Activated CD4-positive, alpha-beta T cell treated with anti-CD3 and anti-CD28 coated beads, Interleukin-10, Interleukin-2, amounts not matched to agents 100 ng/mL and 50 ng/mL, durations not matched to agents 16 hours and 8 hours (primary cell): ENCODE measurements around the gene CITED1.
"Not testable (repeated sequence)": the region's sequence is repeated elsewhere in the genome, so short reads cannot be mapped to it uniquely, and the experiment has no call there.

ENCODE experiments used
- DNase-seq: peaks from one replicate; pipeline ENCODE4 v3.0.0-alpha.2; 2020

Gene CITED1

GRCh38 chrX:72305286-72306084 lies at the start of gene CITED1:
CITED1 (minus strand) TSS chrX:72305914; CDS start chrX:72302869, 3,045 bp downstream.
- peak; percentile 16 for DNase-seq

- no peak for DNase-seq
These were observed 47.1 kb upstream of the CITED1 start for GRCh38 chrX:72352786-72353185.

GRCh38 chrX:72351606-72352334 lies 46.1 kb upstream of the CITED1 start:
- no peak for DNase-seq

- peak; percentile 87 for DNase-seq
These were observed 43.5 kb upstream of the CITED1 start for GRCh38 chrX:72349190-72349589.

GRCh38 chrX:72348247-72348979 lies 42.7 kb upstream of the CITED1 start:
- DNase-seq = peak; percentile 74

- no peak for DNase-seq
These were observed 41.7 kb upstream of the CITED1 start for GRCh38 chrX:72347366-72347765.

GRCh38 chrX:72346302-72346949 lies 40.7 kb upstream of the CITED1 start:
- DNase-seq = no peak

- no peak for DNase-seq
These were observed 34.9 kb upstream of the CITED1 start for GRCh38 chrX:72340626-72341025.

- no peak for DNase-seq
These were observed 34.3 kb upstream of the CITED1 start for GRCh38 chrX:72340041-72340440.

GRCh38 chrX:72330131-72330530 lies 24.4 kb upstream of the CITED1 start:
- DNase-seq = no peak

- DNase-seq = no peak
These were observed 21.0 kb upstream of the CITED1 start for GRCh38 chrX:72326605-72327300.

- DNase-seq = not testable (repeated sequence)
These were observed 13.9 kb upstream of the CITED1 start for GRCh38 chrX:72319651-72320050.

GRCh38 chrX:72317139-72317538 lies 11.4 kb upstream of the CITED1 start:
- no peak for DNase-seq

GRCh38 chrX:72316408-72317110 lies 10.8 kb upstream of the CITED1 start:
- DNase-seq = no peak

- no peak for DNase-seq
These were observed 9.2 kb upstream of the CITED1 start for GRCh38 chrX:72314881-72315280.

- no peak for DNase-seq
These were observed 8.3 kb upstream of the CITED1 start for GRCh38 chrX:72313707-72314641.

- no peak for DNase-seq
These were observed 6.7 kb upstream of the CITED1 start for GRCh38 chrX:72312311-72312940.

- no peak for DNase-seq
These were observed 3.8 kb upstream of the CITED1 start for GRCh38 chrX:72309297-72310071.
